WTC11 (cell line): ENCODE results near the gene NHLRC3. TPM values are rescaled to one million over a fixed set of nuclear protein-coding genes. Genes with fewer than 3 reads are reported as not detected.
"Not testable (repeated sequence)": the region's sequence is repeated elsewhere in the genome, so short reads cannot be mapped to it uniquely, and the experiment has no call there.

ENCODE experiments used
- ATAC-seq: fragments of 200-7000 bp; cut with Tn5 transposase; 2 replicates; pipeline ENCODE4 v1.10.0; 2021; ENCODE audit warnings: mild to moderate bottlenecking, moderate library complexity
- CTCF ChIA-PET: fragments of 300-600 bp; sonication (Branson Sonifier 250); formaldehyde crosslinking; loops from one replicate; lab custom pipeline; 2021; ENCODE audit warnings: antibody characterized with exemption; lab: Charles Lee
- POLR2A ChIA-PET: fragments of 350-600 bp; sonication (Branson Sonifier 250); formaldehyde crosslinking; loops from one replicate; lab custom pipeline; 2021; ENCODE audit warnings: antibody characterized with exemption; lab: Charles Lee
- DNase-seq: peaks from one replicate; pipeline ENCODE4 v3.0.0; 2021; ENCODE audit warnings: low spot score
- H3K27ac Mint-ChIP-seq: 2 replicates; pipeline ENCODE4 v1.8.0; 2021; ENCODE audit warnings: mixed read lengths
- H3K27me3 Mint-ChIP-seq: 2 replicates; pipeline ENCODE4 v1.8.0; 2021; ENCODE audit warnings: low read depth, mild to moderate bottlenecking, moderate library complexity, mixed read lengths
- H3K36me3 Mint-ChIP-seq: 2 replicates; pipeline ENCODE4 v1.8.0; 2021; ENCODE audit warnings: mixed read lengths
- H3K4me1 Mint-ChIP-seq: 2 replicates; pipeline ENCODE4 v1.8.0; 2022; ENCODE audit warnings: mixed read lengths
- H3K4me3 Mint-ChIP-seq: 2 replicates; pipeline ENCODE4 v1.8.0; 2021; ENCODE audit warnings: mild to moderate bottlenecking, moderate library complexity, mixed read lengths
- H3K9me3 Mint-ChIP-seq: 2 replicates; pipeline ENCODE4 v1.8.0; 2021; ENCODE audit warnings: mixed read lengths
- ATF1 ChIP-seq: sonication (generic); formaldehyde crosslinking; IDR thresholded peaks from 2 replicates; pipeline ENCODE4 v1.8.1; 2023; ENCODE audit warnings: mild to moderate bottlenecking, moderate library complexity, missing genetic modification reagents
- ATF2 ChIP-seq: sonication (generic); formaldehyde crosslinking; IDR thresholded peaks from 2 replicates; pipeline ENCODE4 v1.8.1; 2022; ENCODE audit warnings: low read depth, missing genetic modification reagents, borderline replicate concordance
- CDX4 ChIP-seq: fragments of 250-450 bp; sonication (Bioruptor Pico); IDR thresholded peaks from 2 replicates; pipeline ENCODE4 v1.9.0; 2021; ENCODE audit warnings: moderate library complexity, mild to moderate bottlenecking, inconsistent platforms, borderline replicate concordance
- E2F4 ChIP-seq: sonication (generic); formaldehyde crosslinking; IDR thresholded peaks from 2 replicates; pipeline ENCODE4 v1.8.1; 2022; ENCODE audit warnings: low read depth, mild to moderate bottlenecking, moderate library complexity, missing genetic modification reagents, borderline replicate concordance
- ERG ChIP-seq: fragments of 250-450 bp; sonication (Bioruptor Pico); IDR thresholded peaks from 2 replicates; pipeline ENCODE4 v1.8.0; 2021; ENCODE audit warnings: mild to moderate bottlenecking
- FOXJ3 ChIP-seq: sonication (generic); formaldehyde crosslinking; IDR thresholded peaks from 2 replicates; pipeline ENCODE4 v1.9.0; 2021; ENCODE audit warnings: missing genetic modification reagents, mild to moderate bottlenecking, borderline replicate concordance
- HMGA2 ChIP-seq: fragments of 250-450 bp; sonication (Bioruptor Pico); IDR thresholded peaks from 2 replicates; pipeline ENCODE4 v1.4.0; 2021; ENCODE audit warnings: mild to moderate bottlenecking, moderate library complexity
- MAX ChIP-seq: sonication (generic); formaldehyde crosslinking; IDR thresholded peaks from 2 replicates; pipeline ENCODE4 v1.8.0; 2022; ENCODE audit warnings: mild to moderate bottlenecking, missing genetic modification reagents
- NFATC4 ChIP-seq: fragments of 250-450 bp; sonication (Bioruptor Pico); IDR thresholded peaks from 2 replicates; pipeline ENCODE4 v1.9.0; 2021; ENCODE audit warnings: mild to moderate bottlenecking
- NFE2L1 ChIP-seq: sonication (generic); formaldehyde crosslinking; IDR thresholded peaks from 2 replicates; pipeline ENCODE4 v1.8.1; 2023; ENCODE audit warnings: missing genetic modification reagents
- TCF7 ChIP-seq: sonication (generic); formaldehyde crosslinking; IDR thresholded peaks from 2 replicates; pipeline ENCODE4 v1.8.0; 2022; ENCODE audit warnings: mild to moderate bottlenecking, low read depth, missing genetic modification reagents, moderate library complexity
- ZMAT4 ChIP-seq: fragments of 250-450 bp; sonication (Bioruptor Pico); IDR thresholded peaks from 2 replicates; pipeline ENCODE4 v1.9.0; 2021; ENCODE audit warnings: mild to moderate bottlenecking
- ZNF416 ChIP-seq: fragments of 250-450 bp; sonication (Bioruptor Pico); IDR thresholded peaks from 2 replicates; pipeline ENCODE4 v1.9.0; 2021; ENCODE audit warnings: mild to moderate bottlenecking, inconsistent platforms
- ZNF423 ChIP-seq: fragments of 250-450 bp; sonication (Bioruptor Pico); IDR thresholded peaks from 2 replicates; pipeline ENCODE4 v2.1.2; 2022; ENCODE audit warnings: mild to moderate bottlenecking, moderate library complexity
- total RNA-seq: library from RNA; stranded (reverse); gene quantifications from 3 replicates; pipeline ENCODE4 v1.2.3, GENCODE V29; 2021
- TF ChIP-seq, protein P1 (sequence below): fragments of 250-450 bp; sonication (Bioruptor Pico); conservative IDR thresholded peaks from 2 replicates; pipeline ENCODE4 v1.9.0; 2021; ENCODE audit warnings: mild to moderate bottlenecking

Gene NHLRC3
- total RNA-seq, 1 experiment from 2014 or later, result 18.8 TPM

- TF ChIP-seq TCF7 (CRISPR knock-in tag) (no peak), ATF1 (CRISPR knock-in tag) (no peak), MAX (CRISPR knock-in tag) (no peak), HMGA2 (CRISPR knock-in tag) (no peak), CDX4 (CRISPR knock-in tag) (no peak), E2F4 (no peak), NFE2L1 (CRISPR knock-in tag) (no peak), ZNF423 (CRISPR knock-in tag) (no peak), FOXJ3 (CRISPR knock-in tag) (no peak), NFATC4 (CRISPR knock-in tag) (no peak), ZMAT4 (CRISPR knock-in tag) (no peak), ATF2 (no peak), ERG (CRISPR knock-in tag) (no peak)
- TF ChIP-seq, protein P1, sequence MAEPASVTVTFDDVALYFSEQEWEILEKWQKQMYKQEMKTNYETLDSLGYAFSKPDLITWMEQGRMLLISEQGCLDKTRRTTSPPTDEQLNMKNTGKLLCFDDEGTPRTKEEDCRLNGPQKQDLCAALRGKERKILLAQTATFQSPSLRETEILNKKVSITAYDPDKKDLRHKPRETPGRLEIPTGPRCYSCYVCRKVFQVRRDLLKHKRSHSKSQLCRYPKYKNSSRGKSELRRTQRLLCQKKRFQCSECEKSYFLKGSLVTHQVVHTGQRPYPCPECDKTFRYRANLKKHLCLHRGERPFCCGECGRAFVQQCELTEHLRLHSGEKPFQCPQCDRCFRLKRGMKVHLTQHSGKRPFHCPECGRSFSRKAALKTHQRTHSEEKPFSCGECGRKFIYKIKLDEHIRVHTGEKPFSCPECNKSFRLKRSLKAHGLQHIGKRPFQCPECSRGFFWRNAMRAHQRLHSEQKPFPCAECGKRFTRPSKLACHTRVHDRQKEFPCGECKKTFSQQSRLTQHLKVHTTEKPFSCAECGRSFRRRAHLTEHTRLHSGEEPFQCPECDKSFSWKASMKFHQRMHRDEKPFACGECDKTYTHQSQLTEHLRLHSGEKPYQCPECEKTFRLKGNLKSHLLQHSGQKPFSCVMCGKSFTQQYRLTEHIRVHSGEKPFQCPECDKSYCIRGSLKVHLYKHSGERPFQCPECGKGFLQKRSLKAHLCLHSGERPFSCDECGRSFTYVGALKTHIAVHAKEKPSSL, result no peak
Measured at GRCh38 chr13:38998739-38999138, 39.5 kb upstream of the NHLRC3 start (continued).

GRCh38 chr13:39006371-39007111, 31.7 kb upstream of the NHLRC3 start:
- POLR2A ChIA-PET, result not testable (repeated sequence)

More at GRCh38 chr13:39006371-39007111, 31.7 kb upstream of the NHLRC3 start:
- CTCF ChIA-PET, ATAC-seq, DNase-seq, H3K9me3 Mint-ChIP-seq, H3K27me3 Mint-ChIP-seq: not testable (repeated sequence)
- peaks cover 18% of the 10 kb centered on the region for H3K4me1 Mint-ChIP-seq
- peak overlapping the region; percentile 94 for H3K27ac Mint-ChIP-seq
- 0 out of 2 replicates have a peak, but pooled peaks have one; percentile 66 for TF ChIP-seq ZNF416 (CRISPR knock-in tag)
- TF ChIP-seq ZMAT4 (CRISPR knock-in tag), result peak; percentile 65; the same call in 1 of the 2 replicates
- peaks cover 39% of the 10 kb centered on the region for H3K36me3 Mint-ChIP-seq
- peak overlapping the region; percentile 68 for H3K4me3 Mint-ChIP-seq
